Liver (tissue), 9 donors: Measurements from ENCODE around the gene ARHGEF3. TPM values are rescaled to one million over a fixed set of nuclear protein-coding genes. Genes with fewer than 3 reads are reported as not detected.

Source experiments
- DNase-seq: peaks from one replicate; pipeline ENCODE4 v3.0.0-alpha.2; 2017; ENCODE audit warnings: low spot score
- H3K27ac ChIP-seq, 2 donors: one replicate each; pipeline ENCODE4 v1.7.0; 2013; ENCODE audit warnings: inconsistent platforms in 2 of 2, low read length in 2 of 2, control low read depth in 1 of 2, low read depth in 1 of 2, mild to moderate bottlenecking in 1 of 2
- H3K27me3 ChIP-seq, 4 donors: one replicate each; pipeline versions ENCODE4 v1.6.1 to v1.7.0; 2013; ENCODE audit warnings: low read length in 3 of 4, inconsistent platforms in 1 of 4, mild to moderate bottlenecking in 1 of 4, moderate library complexity in 1 of 4; ENCODE audit not compliant: control insufficient read depth in 4 of 4, insufficient read depth in 4 of 4
- H3K36me3 ChIP-seq, 4 donors: one replicate each; pipeline versions ENCODE4 v1.6.1 to v1.7.0; 2013; ENCODE audit warnings: low read length in 3 of 4, mild to moderate bottlenecking in 3 of 4, low read depth in 1 of 4, moderate library complexity in 1 of 4; ENCODE audit not compliant: control insufficient read depth in 4 of 4, insufficient read depth in 3 of 4
- H3K4me1 ChIP-seq, 4 donors: one replicate each; pipeline versions ENCODE4 v1.6.1 to v1.7.0; 2013; ENCODE audit warnings: low read length in 3 of 4, mild to moderate bottlenecking in 3 of 4, moderate library complexity in 1 of 4; ENCODE audit not compliant: control insufficient read depth in 4 of 4, insufficient read depth in 4 of 4
- H3K4me3 ChIP-seq, 3 donors: one replicate each; pipeline versions ENCODE4 v1.6.1 to v1.7.0; 2013; ENCODE audit warnings: low read length in 3 of 3, control low read depth in 1 of 3, low read depth in 1 of 3, mild to moderate bottlenecking in 1 of 3
- H3K9ac ChIP-seq, 2 donors: one replicate each; pipeline ENCODE4 v1.7.0; 2013; ENCODE audit warnings: low read length in 2 of 2, mild to moderate bottlenecking in 2 of 2, moderate library complexity in 2 of 2, control low read depth in 1 of 2, low read depth in 1 of 2
- H3K9me3 ChIP-seq, 4 donors: one replicate each; pipeline versions ENCODE4 v1.6.1 to v1.7.0; 2013; ENCODE audit warnings: low read length in 3 of 4; ENCODE audit not compliant: control insufficient read depth in 4 of 4
- EGR1 ChIP-seq, 2 donors: IDR thresholded peaks; 2 replicates each; pipeline ENCODE4 v1.6.1; 2016 to 2018; ENCODE audit warnings: antibody characterized with exemption in 2 of 2, low read depth in 2 of 2
- FOXA1 ChIP-seq: IDR thresholded peaks from 2 replicates; pipeline ENCODE4 v1.6.1; 2016; ENCODE audit warnings: antibody characterized with exemption
- GABPA ChIP-seq, 2 donors: IDR thresholded peaks in 1 of 2; conservative IDR thresholded peaks in 1 of 2; 2 replicates each; pipeline ENCODE4 v1.6.1; 2016; ENCODE audit warnings: antibody characterized with exemption in 2 of 2, mild to moderate bottlenecking in 1 of 2, moderate library complexity in 1 of 2
- HNF4A ChIP-seq, 2 donors: conservative IDR thresholded peaks; 2 replicates each; pipeline ENCODE4 v1.6.1; 2016; ENCODE audit warnings: antibody characterized with exemption in 2 of 2, mild to moderate bottlenecking in 2 of 2
- HNF4G ChIP-seq: IDR thresholded peaks from 2 replicates; pipeline ENCODE4 v1.6.1; 2016; ENCODE audit warnings: antibody characterized with exemption
- JUND ChIP-seq, 2 donors: IDR thresholded peaks; 2 replicates each; pipeline ENCODE4 v1.6.1; 2016; ENCODE audit warnings: antibody characterized with exemption in 2 of 2
- MAX ChIP-seq: IDR thresholded peaks from 2 replicates; pipeline ENCODE4 v1.6.1; 2016; ENCODE audit warnings: antibody characterized with exemption
- NR2F2 ChIP-seq: IDR thresholded peaks from 2 replicates; pipeline ENCODE4 v1.6.1; 2016; ENCODE audit warnings: antibody characterized with exemption
- RAD21 ChIP-seq, 2 donors: IDR thresholded peaks; 2 replicates each; pipeline ENCODE4 v1.6.1; 2016; ENCODE audit warnings: antibody characterized with exemption in 2 of 2, mild to moderate bottlenecking in 2 of 2
- RXRA ChIP-seq, 2 donors: IDR thresholded peaks; 2 replicates each; pipeline ENCODE4 v1.6.1; 2017 to 2018; ENCODE audit warnings: antibody characterized with exemption in 2 of 2, mild to moderate bottlenecking in 1 of 2
- SP1 ChIP-seq: IDR thresholded peaks from 2 replicates; pipeline ENCODE4 v1.6.1; 2018; ENCODE audit warnings: antibody characterized with exemption, mild to moderate bottlenecking
- TAF1 ChIP-seq: conservative IDR thresholded peaks from 2 replicates; pipeline ENCODE4 v1.6.1; 2016; ENCODE audit warnings: antibody characterized with exemption, mild to moderate bottlenecking
- YY1 ChIP-seq: IDR thresholded peaks from 2 replicates; pipeline ENCODE4 v1.6.1; 2016; ENCODE audit warnings: antibody characterized with exemption, mild to moderate bottlenecking
- WGBS: extraction: QIAGEN DNeasy Blood & Tissue Kit; methylation state at CpG from one replicate; pipeline ENCODE4 v1.1.7; 2013; 5-methylcytosine and 5-hydroxymethylcytosine counted together
- polyA plus RNA-seq, 2 donors: library from polyadenylated mRNA; stranded (reverse) in 1 of 2; unstranded in 1 of 2; fragments of 200-250 nt in 1 of 2; fragments of >200 nt in 1 of 2; fragmentation: Nextera tagmentation in 1 of 2; extraction: Ambion mirVana in 1 of 2; gene quantifications; one replicate each; pipeline versions ENCODE4 v1.2.1 to v1.2.3, GENCODE V29; 2013 to 2015
- total RNA-seq, 2 donors: library from RNA; depleted of rRNA; stranded (reverse); fragments of >200 nt; gene quantifications; one replicate each; pipeline ENCODE4 v1.2.3, GENCODE V29; 2014
- TF ChIP-seq, protein P1 (sequence below): IDR thresholded peaks from 2 replicates; pipeline ENCODE4 v1.6.1; 2016; ENCODE audit warnings: antibody characterized with exemption
- TF ChIP-seq, protein P2 (sequence below): IDR thresholded peaks from 2 replicates; pipeline ENCODE4 v1.6.1; 2016; ENCODE audit warnings: antibody characterized with exemption
- TF ChIP-seq, protein P3 (sequence below): IDR thresholded peaks from 2 replicates; pipeline ENCODE4 v1.6.1; 2016; ENCODE audit warnings: antibody characterized with exemption, mild to moderate bottlenecking
- TF ChIP-seq, protein P4 (sequence below): fragments of 150-350 bp; IDR thresholded peaks from 2 replicates; pipeline ENCODE4 v1.5.1; 2017; ENCODE audit warnings: improper control_type of control experiment, low read depth, low read length; ENCODE audit not compliant: missing input control
- donor health status: healthy.
- donor health status: healthy.
- donor health status: healthy.
- donor health status: healthy.
- donor health status: healthy.

The ARHGEF3 gene
- total and polyA plus RNA-seq, 4 donors = 1.6 to 7.9 (median 2.0) TPM

DNA sequence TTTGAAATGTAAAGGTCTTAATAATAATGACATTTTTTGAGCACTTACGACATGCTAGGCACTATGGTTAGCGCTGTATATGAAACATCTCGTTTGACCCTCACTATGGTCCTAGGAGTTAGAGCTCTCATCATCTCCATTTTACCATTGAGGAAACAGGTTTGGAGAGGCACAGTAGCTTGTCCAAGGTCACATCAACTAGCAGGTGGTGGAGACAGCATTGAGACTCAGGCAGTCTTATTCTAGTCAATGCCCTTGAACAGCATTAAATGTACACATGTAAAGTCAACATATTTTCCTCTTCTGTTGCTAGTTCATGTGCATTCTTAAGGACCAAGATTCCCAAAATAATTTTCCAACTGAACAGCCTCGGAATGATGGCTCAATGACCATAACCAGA is 4.8 kb downstream of the ARHGEF3 start:
- no peak overlapping the region for H3K4me3 ChIP-seq
- H3K9ac ChIP-seq = no peak overlapping the region
- WGBS = 95% methylated on average over 4 of the region's 4 CpGs
- H3K9me3 ChIP-seq = no peaks in the 10 kb centered on the region
- TF ChIP-seq SP1 (no peak), GABPA (IDR thresholded peaks at IDR 0.05 in 1 of 2, conservative IDR thresholded peaks at IDR 0.05 in 1 of 2) (no peak), EGR1 (IDR thresholded peaks at IDR 0.05; ENCODE audit: low read depth in 2 of 2) (no peak), RXRA (IDR thresholded peaks at IDR 0.05) (no peak), YY1 (no peak), FOXA1 (no peak), HNF4G (no peak), NR2F2 (no peak), MAX (no peak), TAF1 (no peak), RAD21 (IDR thresholded peaks at IDR 0.05) (no peak), JUND (IDR thresholded peaks at IDR 0.05) (no peak), HNF4A (conservative IDR thresholded peaks at IDR 0.05) (no peak)
- TF ChIP-seq, protein P1, sequence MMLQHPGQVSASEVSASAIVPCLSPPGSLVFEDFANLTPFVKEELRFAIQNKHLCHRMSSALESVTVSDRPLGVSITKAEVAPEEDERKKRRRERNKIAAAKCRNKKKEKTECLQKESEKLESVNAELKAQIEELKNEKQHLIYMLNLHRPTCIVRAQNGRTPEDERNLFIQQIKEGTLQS = no peak
- TF ChIP-seq, protein P2, sequence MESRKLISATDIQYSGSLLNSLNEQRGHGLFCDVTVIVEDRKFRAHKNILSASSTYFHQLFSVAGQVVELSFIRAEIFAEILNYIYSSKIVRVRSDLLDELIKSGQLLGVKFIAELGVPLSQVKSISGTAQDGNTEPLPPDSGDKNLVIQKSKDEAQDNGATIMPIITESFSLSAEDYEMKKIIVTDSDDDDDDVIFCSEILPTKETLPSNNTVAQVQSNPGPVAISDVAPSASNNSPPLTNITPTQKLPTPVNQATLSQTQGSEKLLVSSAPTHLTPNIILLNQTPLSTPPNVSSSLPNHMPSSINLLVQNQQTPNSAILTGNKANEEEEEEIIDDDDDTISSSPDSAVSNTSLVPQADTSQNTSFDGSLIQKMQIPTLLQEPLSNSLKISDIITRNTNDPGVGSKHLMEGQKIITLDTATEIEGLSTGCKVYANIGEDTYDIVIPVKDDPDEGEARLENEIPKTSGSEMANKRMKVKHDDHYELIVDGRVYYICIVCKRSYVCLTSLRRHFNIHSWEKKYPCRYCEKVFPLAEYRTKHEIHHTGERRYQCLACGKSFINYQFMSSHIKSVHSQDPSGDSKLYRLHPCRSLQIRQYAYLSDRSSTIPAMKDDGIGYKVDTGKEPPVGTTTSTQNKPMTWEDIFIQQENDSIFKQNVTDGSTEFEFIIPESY = no peak
- TF ChIP-seq, protein P3, sequence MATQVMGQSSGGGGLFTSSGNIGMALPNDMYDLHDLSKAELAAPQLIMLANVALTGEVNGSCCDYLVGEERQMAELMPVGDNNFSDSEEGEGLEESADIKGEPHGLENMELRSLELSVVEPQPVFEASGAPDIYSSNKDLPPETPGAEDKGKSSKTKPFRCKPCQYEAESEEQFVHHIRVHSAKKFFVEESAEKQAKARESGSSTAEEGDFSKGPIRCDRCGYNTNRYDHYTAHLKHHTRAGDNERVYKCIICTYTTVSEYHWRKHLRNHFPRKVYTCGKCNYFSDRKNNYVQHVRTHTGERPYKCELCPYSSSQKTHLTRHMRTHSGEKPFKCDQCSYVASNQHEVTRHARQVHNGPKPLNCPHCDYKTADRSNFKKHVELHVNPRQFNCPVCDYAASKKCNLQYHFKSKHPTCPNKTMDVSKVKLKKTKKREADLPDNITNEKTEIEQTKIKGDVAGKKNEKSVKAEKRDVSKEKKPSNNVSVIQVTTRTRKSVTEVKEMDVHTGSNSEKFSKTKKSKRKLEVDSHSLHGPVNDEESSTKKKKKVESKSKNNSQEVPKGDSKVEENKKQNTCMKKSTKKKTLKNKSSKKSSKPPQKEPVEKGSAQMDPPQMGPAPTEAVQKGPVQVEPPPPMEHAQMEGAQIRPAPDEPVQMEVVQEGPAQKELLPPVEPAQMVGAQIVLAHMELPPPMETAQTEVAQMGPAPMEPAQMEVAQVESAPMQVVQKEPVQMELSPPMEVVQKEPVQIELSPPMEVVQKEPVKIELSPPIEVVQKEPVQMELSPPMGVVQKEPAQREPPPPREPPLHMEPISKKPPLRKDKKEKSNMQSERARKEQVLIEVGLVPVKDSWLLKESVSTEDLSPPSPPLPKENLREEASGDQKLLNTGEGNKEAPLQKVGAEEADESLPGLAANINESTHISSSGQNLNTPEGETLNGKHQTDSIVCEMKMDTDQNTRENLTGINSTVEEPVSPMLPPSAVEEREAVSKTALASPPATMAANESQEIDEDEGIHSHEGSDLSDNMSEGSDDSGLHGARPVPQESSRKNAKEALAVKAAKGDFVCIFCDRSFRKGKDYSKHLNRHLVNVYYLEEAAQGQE = no peak
- TF ChIP-seq, protein P4, sequence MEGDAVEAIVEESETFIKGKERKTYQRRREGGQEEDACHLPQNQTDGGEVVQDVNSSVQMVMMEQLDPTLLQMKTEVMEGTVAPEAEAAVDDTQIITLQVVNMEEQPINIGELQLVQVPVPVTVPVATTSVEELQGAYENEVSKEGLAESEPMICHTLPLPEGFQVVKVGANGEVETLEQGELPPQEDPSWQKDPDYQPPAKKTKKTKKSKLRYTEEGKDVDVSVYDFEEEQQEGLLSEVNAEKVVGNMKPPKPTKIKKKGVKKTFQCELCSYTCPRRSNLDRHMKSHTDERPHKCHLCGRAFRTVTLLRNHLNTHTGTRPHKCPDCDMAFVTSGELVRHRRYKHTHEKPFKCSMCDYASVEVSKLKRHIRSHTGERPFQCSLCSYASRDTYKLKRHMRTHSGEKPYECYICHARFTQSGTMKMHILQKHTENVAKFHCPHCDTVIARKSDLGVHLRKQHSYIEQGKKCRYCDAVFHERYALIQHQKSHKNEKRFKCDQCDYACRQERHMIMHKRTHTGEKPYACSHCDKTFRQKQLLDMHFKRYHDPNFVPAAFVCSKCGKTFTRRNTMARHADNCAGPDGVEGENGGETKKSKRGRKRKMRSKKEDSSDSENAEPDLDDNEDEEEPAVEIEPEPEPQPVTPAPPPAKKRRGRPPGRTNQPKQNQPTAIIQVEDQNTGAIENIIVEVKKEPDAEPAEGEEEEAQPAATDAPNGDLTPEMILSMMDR = no peak
- no peaks in the 10 kb centered on the region for H3K27me3 ChIP-seq
- no peak for DNase-seq
- H3K27ac ChIP-seq = no peak overlapping the region
- H3K36me3 ChIP-seq = no peaks in the 10 kb centered on the region
- peaks cover 0 to 12% (median 8%) of the 10 kb centered on the region in 4 donors for H3K4me1 ChIP-seq
